UCSD-AML1 (cell line): ENCODE results near the gene ILK.
A peak's percentile ranks its signal among the peaks of the same experiment; 100 is the strongest.

ENCODE experiments used
- DNase-seq: peaks from one replicate; lab custom pipeline; 2025; ENCODE audit not compliant: unreplicated experiment; lab: John Stamatoyannopoulos, UW

Gene ILK

GRCh38 chr11:6619004-6619745 lies 15.6 kb downstream of the ILK start, which contains the start of gene TPP1:
TPP1 (minus strand) TSS chr11:6619422; CDS start chr11:6619400, 22 bp downstream.
- DNase-seq: peak; percentile 86

DNA sequence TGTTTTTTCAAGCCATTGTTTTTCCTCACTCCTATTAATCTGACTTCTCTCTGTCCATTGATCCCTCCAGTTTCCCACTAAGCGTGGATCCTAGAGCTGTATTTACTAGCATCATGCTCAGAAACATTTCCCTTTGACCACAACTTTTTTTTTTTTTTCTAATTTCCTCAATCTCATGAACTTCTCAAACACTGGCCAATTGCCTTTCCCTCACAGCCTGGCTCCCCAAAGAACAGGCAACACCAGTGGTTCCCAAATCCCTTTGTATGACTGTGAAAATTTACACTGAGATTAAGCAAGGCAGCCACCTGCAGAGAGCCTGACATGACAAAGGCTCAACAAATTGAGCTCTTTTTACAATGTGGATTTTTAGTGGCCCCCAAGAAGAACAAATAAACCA lies 17.1 kb downstream of the ILK start:
- DNase-seq: no peak

DNA sequence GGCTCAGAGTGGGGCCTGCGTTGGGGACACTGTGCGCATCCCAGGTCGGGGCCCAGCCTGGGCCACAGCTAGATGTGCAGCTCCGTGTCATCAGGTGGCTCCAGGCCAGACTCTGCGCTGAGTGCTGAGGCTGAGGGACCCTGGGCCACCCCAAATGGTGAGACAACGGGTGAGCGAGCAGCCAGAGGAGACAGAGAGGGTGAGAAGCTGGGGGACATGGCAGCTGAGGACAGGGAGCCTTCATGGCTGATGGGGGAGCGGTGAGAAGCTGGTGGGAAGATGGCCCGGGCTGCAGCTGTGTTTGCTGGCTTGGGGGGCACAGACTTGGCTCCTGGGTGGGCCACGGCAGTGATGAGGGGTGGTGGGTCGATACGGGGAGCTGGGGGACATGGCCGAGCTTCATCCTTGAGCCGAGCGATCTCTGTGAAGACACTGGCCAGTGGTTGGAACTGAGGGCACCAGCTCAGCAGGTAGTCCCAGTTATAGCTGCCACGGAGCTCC lies 18.2 kb downstream of the ILK start:
- DNase-seq: no peak

DNA sequence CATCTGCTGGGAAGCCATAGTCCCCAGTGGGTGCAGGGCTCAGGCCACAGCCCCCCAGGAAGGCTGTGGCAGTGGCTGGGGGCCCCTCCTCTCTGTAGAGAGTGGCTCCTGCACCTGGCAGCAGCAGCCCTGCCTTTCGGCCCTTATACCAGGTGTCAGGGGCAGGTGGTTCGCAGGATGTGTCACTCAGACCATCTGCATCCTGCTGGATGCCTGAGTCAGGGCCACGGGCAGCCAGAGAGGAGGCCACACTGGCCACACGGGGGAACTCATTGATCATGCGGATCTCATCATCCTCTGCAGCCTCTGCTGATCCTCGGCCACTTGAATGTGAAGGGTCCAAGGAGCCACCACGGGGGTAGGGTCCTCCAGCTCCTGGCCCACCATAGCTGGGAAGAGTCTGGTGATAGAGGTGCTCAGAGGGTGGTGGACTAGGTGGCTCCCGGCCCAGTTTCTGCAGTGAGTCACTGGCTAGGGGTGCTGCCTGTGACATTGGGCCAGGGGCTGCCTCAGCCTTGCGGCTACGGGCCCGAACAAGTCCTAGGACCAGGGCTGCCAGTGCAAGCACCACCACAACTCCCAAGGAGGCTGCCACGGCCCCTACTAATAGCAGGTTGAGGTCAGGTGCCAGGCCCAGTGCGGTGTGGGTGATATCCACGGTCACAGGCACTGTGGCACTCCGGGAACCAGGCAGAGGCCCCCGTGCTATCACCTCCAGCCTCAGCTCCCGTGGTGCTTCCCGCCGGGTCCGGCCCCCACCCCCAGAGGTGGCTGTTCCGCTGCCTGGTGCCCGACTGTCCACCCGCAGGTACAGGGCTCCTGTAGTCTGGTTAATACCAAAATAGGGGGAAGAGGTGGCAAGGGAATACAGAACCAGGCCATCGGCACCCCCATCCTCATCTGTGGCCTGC lies 18.9 kb downstream of the ILK start:
- no peak for DNase-seq

DNA sequence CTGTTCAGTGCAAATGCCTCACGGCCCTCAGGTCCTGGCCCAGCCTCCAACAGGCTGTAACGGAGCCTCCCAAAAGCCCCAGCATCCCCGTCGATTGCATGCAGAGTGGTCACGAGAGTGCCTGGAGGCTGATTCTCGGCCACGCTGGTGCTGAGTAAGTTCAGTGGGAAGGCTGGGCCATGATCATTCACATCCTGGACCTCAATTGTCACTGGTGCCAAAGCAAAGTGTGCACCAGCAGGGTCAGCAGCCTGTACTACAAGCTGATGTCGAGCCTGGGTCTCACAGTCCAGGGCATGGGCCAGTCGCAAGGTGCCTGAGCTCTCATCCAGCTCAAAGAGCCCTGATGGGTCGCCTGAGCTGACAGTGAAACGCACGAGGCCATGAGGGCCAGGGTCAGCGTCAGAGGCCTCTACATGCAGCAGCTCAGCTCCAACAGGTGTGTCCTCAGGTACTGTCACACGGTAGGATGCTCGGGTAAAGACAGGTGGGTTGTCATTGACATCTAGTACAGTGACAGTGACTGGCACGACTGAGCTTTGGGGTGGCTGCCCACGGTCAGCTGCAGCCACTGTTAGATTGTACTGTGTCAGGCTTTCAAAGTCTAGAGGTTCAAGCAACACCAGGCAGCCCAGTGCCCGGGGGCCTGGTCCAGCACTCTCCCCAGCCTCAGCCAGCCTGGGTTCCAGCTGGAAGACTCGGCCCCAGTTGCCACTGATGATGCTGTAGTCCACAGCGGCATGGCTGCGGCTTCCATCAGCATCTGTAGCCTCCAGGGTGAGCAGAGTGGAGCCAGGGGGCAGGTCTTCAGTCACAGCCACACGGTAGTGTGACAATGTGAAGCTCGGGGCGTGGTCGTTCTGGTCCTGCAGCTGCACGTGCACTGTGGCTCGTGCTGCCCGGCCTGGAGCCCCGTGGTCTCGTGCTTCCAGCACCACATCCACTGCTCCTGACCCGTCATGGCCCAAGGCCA lies 20.1 kb downstream of the ILK start:
- DNase-seq: no peak

DNA sequence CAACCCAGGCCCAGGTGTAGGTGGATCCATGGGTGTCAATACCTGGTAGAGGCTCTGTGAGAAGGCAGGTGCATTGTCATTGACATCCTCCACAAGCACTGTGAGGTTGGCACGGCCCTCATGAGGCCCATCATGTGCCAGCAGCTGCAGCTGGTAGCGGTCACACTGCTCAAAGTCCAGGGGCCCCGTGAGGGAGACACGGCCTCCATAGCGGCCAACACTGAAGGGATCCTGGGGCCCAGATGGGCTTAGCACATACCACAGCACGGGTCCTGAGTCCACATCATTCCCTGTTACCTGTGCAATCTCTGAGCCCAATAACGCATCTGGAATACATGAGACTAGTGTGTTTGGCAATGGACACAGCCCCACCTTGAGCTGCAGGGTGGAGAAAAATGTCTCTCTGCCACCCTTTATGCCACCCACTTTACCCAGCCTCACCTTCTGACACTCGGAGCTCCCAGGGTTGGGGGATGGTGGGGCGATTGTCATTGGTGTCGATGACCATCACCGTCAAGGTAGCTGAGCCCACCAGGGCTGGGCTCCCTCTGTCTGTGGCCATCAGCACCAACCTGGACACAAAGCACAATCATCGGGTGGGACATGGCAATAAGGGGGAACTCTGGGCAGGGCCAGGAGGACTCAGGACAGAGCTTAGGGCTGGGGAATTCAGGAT lies 21.7 kb downstream of the ILK start:
- no peak for DNase-seq

DNA sequence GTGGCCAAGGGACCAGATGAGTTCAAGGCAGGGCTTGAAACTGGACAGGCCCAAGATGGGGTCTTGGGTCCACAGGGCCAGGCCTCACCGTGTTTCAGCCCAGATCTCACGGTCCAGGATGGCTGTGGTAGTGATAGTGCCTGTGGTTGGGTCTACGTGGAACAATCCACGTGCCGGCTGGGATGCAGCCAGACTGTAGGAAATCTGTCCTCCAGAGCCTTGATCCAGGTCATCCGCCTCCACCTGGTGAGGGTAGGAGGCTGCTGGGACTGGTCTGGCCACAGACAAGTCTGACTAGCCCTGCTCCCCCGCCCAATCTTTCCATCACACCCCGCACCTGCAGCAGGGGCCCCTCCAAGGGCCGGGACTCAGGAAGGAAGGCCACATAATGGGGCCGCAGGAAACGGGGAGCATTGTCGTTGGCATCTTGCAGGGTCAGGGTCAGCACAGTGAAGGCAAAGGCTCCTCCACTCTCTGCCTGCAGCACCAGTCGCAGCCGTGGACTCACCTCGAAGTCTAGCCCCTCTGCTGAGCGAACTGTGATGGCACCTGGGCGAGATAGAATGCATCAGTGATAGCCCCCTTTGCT lies 22.4 kb downstream of the ILK start:
- DNase-seq: no peak

- DNase-seq: no peak
These were observed 23.6 kb downstream of the ILK start for GRCh38 chr11:6626971-6627761.

GRCh38 chr11:6627762-6628241 lies 24.2 kb downstream of the ILK start:
- no peak for DNase-seq

DNA sequence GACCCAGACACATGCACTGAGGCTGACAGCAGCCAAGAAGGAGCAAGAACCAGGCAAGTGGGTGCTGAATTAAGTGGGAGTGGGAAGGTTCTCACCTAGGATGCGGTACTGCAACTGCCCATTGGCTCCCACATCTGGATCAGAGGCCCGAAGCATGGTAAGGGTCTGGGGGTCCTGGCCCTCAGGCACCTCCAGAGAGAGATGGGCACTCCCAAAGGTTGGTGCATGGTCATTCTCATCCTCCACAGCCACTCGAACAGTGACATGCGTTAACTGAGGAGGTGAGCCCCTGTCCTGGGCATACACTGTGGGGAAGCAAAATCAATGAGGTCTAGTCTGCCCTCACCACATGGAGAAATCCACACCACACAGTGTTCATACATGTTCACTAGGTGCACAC lies 25.0 kb downstream of the ILK start:
- no peak for DNase-seq

- DNase-seq: no peak
These were observed 26.0 kb downstream of the ILK start for GRCh38 chr11:6629573-6629891.

DNA sequence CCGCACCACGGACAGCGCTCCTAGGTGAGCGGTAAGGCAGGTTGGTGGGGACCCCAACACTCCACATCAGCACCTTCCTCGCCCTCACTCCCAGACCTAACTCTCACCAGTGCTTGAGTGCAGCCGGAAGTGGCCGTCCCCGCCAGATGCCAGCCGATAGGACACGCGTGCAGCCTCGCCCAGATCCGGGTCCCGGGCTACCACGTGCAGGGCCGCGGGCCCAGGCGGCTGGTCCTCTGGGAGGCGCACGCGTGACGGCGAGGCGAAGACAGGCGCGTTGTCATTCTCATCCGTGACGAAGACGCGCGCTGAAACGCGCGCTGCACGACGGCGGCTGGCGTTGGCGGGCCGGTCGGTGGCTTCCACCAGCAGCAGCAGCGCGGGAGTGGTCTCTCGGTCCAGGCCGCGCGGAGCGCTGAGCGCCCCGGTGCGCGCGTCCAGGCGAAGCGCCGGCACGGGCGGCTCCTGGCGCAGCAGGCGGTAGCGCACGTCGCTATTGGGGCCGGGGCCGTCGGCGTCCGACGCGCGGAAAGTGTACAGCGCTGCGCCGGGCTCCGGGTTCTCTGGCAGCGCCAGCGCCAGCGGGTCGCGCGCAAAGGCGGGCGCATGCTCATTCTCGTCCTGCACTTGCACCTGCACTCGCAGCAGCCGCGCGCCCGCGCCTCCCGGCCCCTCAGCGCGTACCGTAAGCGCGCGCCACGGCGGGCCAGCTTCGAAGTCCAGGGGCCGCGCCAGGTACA lies 26.5 kb downstream of the ILK start:
- no peak for DNase-seq

- no peak for DNase-seq
These were observed 27.2 kb downstream of the ILK start for GRCh38 chr11:6630632-6631291.

- no peak for DNase-seq
These were observed 27.9 kb downstream of the ILK start for GRCh38 chr11:6631361-6631890.

GRCh38 chr11:6632116-6633073 lies 28.8 kb downstream of the ILK start:
- DNase-seq: no peak
